Right cardiac atrium (tissue), 5 donors: ENCODE data around the gene SRRM2. TPM values are rescaled to one million over a fixed set of nuclear protein-coding genes. Genes with fewer than 3 reads are reported as not detected.

Source experiments
- ATAC-seq, 2 donors: fragments of 200-7000 bp; cut with Tn5 transposase; one replicate each; pipeline versions ENCODE4 v1.8.0 to v1.9.1; 2020; ENCODE audit warnings: moderate library complexity in 2 of 2, mild to moderate bottlenecking in 1 of 2
- DNase-seq, 3 donors: peaks; one replicate each; pipeline ENCODE4 v3.0.0-alpha.2; 2020
- H3K27ac ChIP-seq: one replicate; pipeline ENCODE4 v1.5.1; 2013; ENCODE audit warnings: mild to moderate bottlenecking, low read length, control low read depth, moderate library complexity
- H3K27me3 ChIP-seq: one replicate; pipeline ENCODE4 v1.6.1; 2013; ENCODE audit not compliant: control insufficient read depth, insufficient read depth
- H3K4me1 ChIP-seq: one replicate; pipeline ENCODE4 v1.6.1; 2013; ENCODE audit warnings: low read length; ENCODE audit not compliant: control insufficient read depth, insufficient read depth
- H3K4me3 ChIP-seq: one replicate; pipeline ENCODE4 v1.5.1; 2013; ENCODE audit warnings: low read length, control low read depth
- H3K9me3 ChIP-seq: one replicate; pipeline ENCODE4 v1.6.1; 2013; ENCODE audit warnings: low read length; ENCODE audit not compliant: control insufficient read depth
- WGBS: extraction: QIAGEN DNeasy Blood & Tissue Kit; methylation state at CpG from one replicate; pipeline ENCODE4 v1.1.7; 2013; 5-methylcytosine and 5-hydroxymethylcytosine counted together
- intact Hi-C, 4 donors: fragments of 100-400 bp; cut with DNase I; formaldehyde crosslinking; loops; one replicate each; pipeline versions ENCODE4 v1.11.0 to v1.14.0; 2022 to 2023
- polyA plus RNA-seq: library from polyadenylated mRNA; stranded (reverse); fragments of 200-250 nt; gene quantifications from one replicate; pipeline ENCODE4 v1.2.3, GENCODE V29; 2013
- total RNA-seq, 4 donors: library from RNA; stranded (reverse); fragmentation: NEBNext Ultra II Directional; extraction: Animal tissue kit (Norgen Biotek cat#: 25700); gene quantifications; one replicate each; pipeline ENCODE4 v1.2.1, GENCODE V29; 2021
- donor health status: healthy with polysubstance abuse.
- donor health status: DM: no; HTN: yes; CAD: no.
- donor health status: DM: no; HTN: no; CAD: no.
- donor health status: DM: no; HTN: yes; CAD: no; lungs with severe emphysema.
- donor health status: DM: yes; HTN: yes; CAD: no.

SRRM2 gene
- total and polyA plus RNA-seq, 5 donors, result 299 to 402 (median 329) TPM

DNA sequence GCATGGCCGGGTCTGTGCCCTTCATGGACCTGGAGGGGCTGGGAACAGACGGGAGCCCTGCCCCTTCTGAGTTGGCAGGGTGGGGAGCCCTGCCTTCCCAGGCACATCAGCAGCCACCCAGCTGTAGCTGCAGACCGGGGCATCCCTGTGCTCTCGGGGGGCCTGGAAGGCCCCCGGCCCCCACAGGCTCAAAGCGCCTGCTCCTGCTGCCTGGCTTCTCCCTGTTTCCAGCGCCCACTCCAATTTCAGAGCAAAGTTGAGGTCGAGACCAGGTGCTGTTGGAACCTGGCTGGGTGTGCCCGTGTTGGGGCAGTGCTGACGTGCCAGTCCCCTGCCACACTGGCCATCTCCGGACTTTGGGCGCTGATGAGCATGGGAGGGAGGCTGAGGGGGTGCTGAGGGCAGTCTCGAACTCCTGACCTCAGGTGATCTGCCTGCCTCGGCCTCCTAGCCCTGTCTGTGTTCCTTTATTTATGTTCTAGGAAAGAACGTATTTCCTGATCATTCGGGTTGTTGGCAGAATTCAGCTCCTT is 27.6 kb upstream of the SRRM2 start:
- no peak overlapping the region for H3K4me3 ChIP-seq
- intact Hi-C loops, result no loop called here
- 67% methylated on average over 16 of the region's 16 CpGs for WGBS
- ATAC-seq (no peak), DNase-seq (no peak)
- no peak overlapping the region for H3K27ac ChIP-seq
- H3K4me1 ChIP-seq, result no peaks in the 10 kb centered on the region
- H3K27me3 ChIP-seq, result no peaks in the 10 kb centered on the region
- H3K9me3 ChIP-seq, result no peaks in the 10 kb centered on the region

GRCh38 chr16:2726923-2727322 is 25.5 kb upstream of the SRRM2 start:
- no peaks in the 10 kb centered on the region for H3K9me3 ChIP-seq
- H3K4me1 ChIP-seq, result no peaks in the 10 kb centered on the region
- WGBS, result 85% methylated on average over 5 of the region's 5 CpGs
- no peak overlapping the region for H3K4me3 ChIP-seq
- no peak overlapping the region for H3K27ac ChIP-seq
- no peaks in the 10 kb centered on the region for H3K27me3 ChIP-seq
- intact Hi-C loops, result no loop called here
- no peak for ATAC-seq
- no peak for DNase-seq

DNA sequence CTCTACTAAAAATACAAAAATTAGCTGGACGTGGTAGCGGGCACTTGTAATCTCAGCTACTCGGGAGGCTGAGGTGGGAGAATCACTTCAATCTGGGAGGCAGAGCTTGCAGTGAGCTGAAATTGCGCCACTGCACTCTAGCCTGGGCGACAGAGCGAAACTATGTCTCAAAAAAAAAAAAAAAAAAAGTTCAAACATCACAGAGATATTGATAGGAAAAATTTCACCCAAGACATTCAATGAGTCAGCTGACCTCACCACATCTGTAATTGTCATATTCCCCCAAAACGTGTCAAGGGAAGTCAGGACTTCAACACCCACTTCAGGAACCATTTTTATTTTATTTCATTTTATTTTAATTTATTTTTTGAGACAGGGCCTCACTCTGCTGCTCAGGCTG is 24.4 kb upstream of the SRRM2 start:
- Histone ChIP-seq H3K27me3 (no peaks in the 10 kb centered on the region), H3K27ac (no peak overlapping the region), H3K9me3 (no peaks in the 10 kb centered on the region), H3K4me3 (no peak overlapping the region), H3K4me1 (no peaks in the 10 kb centered on the region)
- intact Hi-C loops, result no loop called here
- DNase-seq (no peak), ATAC-seq (no peak)
- WGBS, result 83% methylated on average over 7 of the region's 7 CpGs

DNA sequence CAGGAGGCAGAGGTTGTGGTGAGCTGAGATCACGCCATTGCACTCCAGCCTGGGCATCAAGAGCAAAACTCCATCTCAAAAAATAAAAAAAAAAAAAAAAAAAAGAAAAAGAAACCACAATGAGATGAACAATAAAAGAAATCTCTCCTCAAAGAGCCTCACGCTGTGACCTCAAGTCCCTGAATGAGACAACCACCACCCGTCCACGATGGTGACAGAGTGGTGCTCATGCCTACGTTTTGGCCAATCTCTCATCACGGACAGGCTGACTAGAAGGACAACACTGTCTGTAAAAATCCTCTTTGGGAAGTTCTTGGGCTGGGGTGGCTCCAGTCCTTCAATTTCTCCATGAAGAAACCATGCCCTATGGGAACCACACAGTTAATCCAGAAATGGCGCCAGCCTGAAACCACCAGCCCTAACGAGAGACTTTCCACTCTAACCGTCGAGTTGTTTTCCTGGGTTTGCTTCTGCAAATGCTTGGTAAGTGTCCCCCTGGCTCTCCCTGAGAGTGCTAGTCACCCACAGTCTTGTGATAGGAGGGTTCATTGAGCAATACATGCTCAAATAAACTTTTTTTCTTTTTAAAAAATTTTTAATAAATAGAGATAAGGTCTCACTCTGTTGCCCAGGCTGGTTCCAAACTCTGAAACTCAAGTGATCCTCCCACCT is 17.5 kb upstream of the SRRM2 start:
- no peak for ATAC-seq

GRCh38 chr16:2736476-2737237 is 15.8 kb upstream of the SRRM2 start:
- Histone ChIP-seq H3K4me1 (no peaks in the 10 kb centered on the region), H3K27me3 (no peaks in the 10 kb centered on the region), H3K4me3 (no peak overlapping the region), H3K27ac (no peak overlapping the region), H3K9me3 (no peaks in the 10 kb centered on the region)
- DNase-seq (no peak), ATAC-seq (no peak)
- intact Hi-C loops, result no loop called here
- WGBS, result 88% methylated on average over 11 of the region's 11 CpGs

More for the DNA sequence above, 17.5 kb upstream of the SRRM2 start:
- no peaks in the 10 kb centered on the region for H3K9me3 ChIP-seq
- 75% methylated on average over 10 of the region's 10 CpGs for WGBS
- no peak overlapping the region for H3K4me3 ChIP-seq
- H3K4me1 ChIP-seq, result no peaks in the 10 kb centered on the region
- no peak for DNase-seq
- intact Hi-C loops, result no loop called here
- H3K27ac ChIP-seq, result no peak overlapping the region
- no peaks in the 10 kb centered on the region for H3K27me3 ChIP-seq

- Histone ChIP-seq H3K4me3 (no peak overlapping the region), H3K4me1 (no peaks in the 10 kb centered on the region), H3K27me3 (no peaks in the 10 kb centered on the region), H3K9me3 (no peaks in the 10 kb centered on the region), H3K27ac (no peak overlapping the region)
- intact Hi-C loops, result no loop called here
- DNase-seq, result no peak
- no peak for ATAC-seq
- WGBS, result 86% methylated on average over 5 of the region's 5 CpGs
Measured at GRCh38 chr16:2737238-2737605, 15.2 kb upstream of the SRRM2 start.

GRCh38 chr16:2737895-2738418 is 14.5 kb upstream of the SRRM2 start:
- WGBS, result 84% methylated on average over 7 of the region's 7 CpGs

GRCh38 chr16:2738615-2739014 is 13.8 kb upstream of the SRRM2 start:
- no peaks in the 10 kb centered on the region for H3K27me3 ChIP-seq
- ATAC-seq (no peak), DNase-seq (no peak)
- H3K9me3 ChIP-seq, result no peaks in the 10 kb centered on the region
- 68% methylated on average over 5 of the region's 5 CpGs for WGBS
- H3K4me3 ChIP-seq, result no peak overlapping the region
- no peaks in the 10 kb centered on the region for H3K4me1 ChIP-seq
- intact Hi-C loops, result no loop called here
- H3K27ac ChIP-seq, result no peak overlapping the region

More at GRCh38 chr16:2737895-2738418, 14.5 kb upstream of the SRRM2 start:
- Histone ChIP-seq H3K4me1 (no peaks in the 10 kb centered on the region), H3K27me3 (no peaks in the 10 kb centered on the region), H3K4me3 (no peak overlapping the region), H3K9me3 (no peaks in the 10 kb centered on the region), H3K27ac (no peak overlapping the region)
- intact Hi-C loops, result no loop called here
- DNase-seq, result no peak
- no peak for ATAC-seq

DNA sequence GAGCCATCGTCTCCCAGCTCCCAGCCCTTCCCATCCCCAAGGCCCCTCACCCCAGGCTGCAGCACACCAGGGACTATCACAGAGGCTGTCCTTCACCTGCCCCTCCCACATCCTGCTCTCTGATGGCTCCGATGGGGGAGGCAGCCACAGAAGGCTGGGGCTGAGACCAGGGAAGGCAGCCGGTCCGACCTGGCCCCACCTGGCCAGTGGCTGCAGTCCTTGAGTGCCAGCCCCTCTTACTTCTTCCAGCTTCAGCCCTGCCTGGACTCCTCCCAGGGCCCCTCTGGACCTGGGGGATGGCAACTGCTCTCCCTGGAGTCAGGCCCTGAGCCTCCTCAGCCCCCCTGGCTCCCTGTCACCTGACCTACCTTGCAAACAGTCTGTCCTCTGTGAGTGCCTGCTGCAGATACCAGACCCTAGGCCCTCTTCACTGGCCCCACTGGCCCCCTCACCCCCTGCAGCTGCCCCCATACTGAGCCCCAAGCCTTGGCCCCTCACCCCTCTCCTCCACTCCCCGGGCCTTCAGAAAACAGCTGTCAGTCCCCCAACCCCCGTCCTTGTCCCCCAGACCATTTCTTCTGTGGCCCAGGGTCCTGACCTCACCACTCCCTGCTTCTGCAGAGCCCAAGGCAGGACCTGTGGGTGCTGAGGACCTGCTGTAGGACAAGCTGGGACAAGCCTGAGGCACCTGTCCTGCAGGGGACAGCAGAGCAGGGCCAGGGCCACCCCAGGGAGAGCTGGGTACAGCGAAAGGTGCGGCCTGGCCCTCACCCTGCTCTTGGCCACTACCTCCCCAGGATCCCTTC is 12.6 kb upstream of the SRRM2 start:
- DNase-seq (no peak), ATAC-seq (no peak)
- intact Hi-C loops, result no loop called here
- no peaks in the 10 kb centered on the region for H3K4me1 ChIP-seq
- no peak overlapping the region for H3K27ac ChIP-seq
- H3K4me3 ChIP-seq, result no peak overlapping the region
- H3K9me3 ChIP-seq, result no peaks in the 10 kb centered on the region
- no peaks in the 10 kb centered on the region for H3K27me3 ChIP-seq
- 42% methylated on average over 8 of the region's 8 CpGs for WGBS

DNA sequence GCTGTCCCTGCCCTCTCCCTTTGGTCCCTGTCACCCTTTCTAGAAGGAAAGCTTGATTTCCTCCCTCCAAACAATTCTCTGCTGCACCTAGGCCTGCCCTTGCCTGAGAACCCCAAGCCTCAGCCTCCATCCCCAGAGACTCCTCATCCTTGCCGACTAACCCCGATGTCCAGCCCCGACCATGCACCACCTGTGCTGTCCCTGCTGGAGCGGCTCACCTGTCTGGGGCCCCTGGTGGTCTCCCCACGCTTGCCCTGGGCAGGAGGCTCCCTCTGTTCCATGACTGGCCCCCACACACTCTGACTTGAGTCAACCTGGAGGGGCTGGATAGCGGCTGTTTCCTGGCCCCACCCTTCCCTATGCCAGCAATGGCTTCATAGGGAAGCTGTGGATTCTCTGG is 12.0 kb upstream of the SRRM2 start:
- ATAC-seq, result no peak

GRCh38 chr16:2741168-2741567 is 11.3 kb upstream of the SRRM2 start:
- no peaks in the 10 kb centered on the region for H3K27me3 ChIP-seq
- no peaks in the 10 kb centered on the region for H3K9me3 ChIP-seq
- DNase-seq, result no peak
- no peak overlapping the region for H3K4me3 ChIP-seq
- intact Hi-C loops, result no loop called here
- ATAC-seq, result no peak
- 86% methylated on average over 4 of the region's 4 CpGs for WGBS
- H3K4me1 ChIP-seq, result no peaks in the 10 kb centered on the region
- H3K27ac ChIP-seq, result no peak overlapping the region

More for the DNA sequence above, 12.0 kb upstream of the SRRM2 start:
- 87% methylated on average over 6 of the region's 6 CpGs for WGBS
- Histone ChIP-seq H3K27me3 (no peaks in the 10 kb centered on the region), H3K4me3 (no peak overlapping the region), H3K9me3 (no peaks in the 10 kb centered on the region), H3K27ac (no peak overlapping the region), H3K4me1 (no peaks in the 10 kb centered on the region)
- no peak for DNase-seq
- intact Hi-C loops, result no loop called here
